PC-3 (cell line): ENCODE data around the gene ATP8A2. TPM values are rescaled to one million over a fixed set of nuclear protein-coding genes. Genes with fewer than 3 reads are reported as not detected.

ENCODE experiments used
- ATAC-seq: fragments of 200-7000 bp; cut with Tn5 transposase; 2 replicates; pipeline ENCODE4 v1.9.1; 2020; ENCODE audit warnings: mild to moderate bottlenecking, moderate library complexity
- BruUV-seq: library from RNA; stranded (reverse); fragments of 400-500 nt; replicated peaks from 2 replicates; lab custom pipeline; 2021; lab: Mats Ljungman, UMichigan
- CTCF ChIA-PET: fragments of 300-600 bp; sonication (Branson Sonifier 250); formaldehyde crosslinking; loops from one replicate; lab custom pipeline; 2022; ENCODE audit warnings: antibody characterized with exemption; lab: Charles Lee
- POLR2A ChIA-PET: fragments of 300-600 bp; sonication (Branson Sonifier 250); formaldehyde crosslinking; loops from one replicate; lab custom pipeline; 2022; ENCODE audit warnings: antibody characterized with exemption; ENCODE audit not compliant: unreplicated experiment; lab: Charles Lee
- DNase-seq: peaks from one replicate; pipeline ENCODE4 v3.0.0-alpha.2; 2015
- H2AFZ ChIP-seq: fragments of 300-600 bp; sonication (generic); 2 replicates; pipeline ENCODE4 v1.6.0; 2016; ENCODE audit warnings: antibody characterized with exemption, low read length
- H3F3A ChIP-seq: fragments of 300-600 bp; sonication (generic); one replicate; pipeline ENCODE4 v1.6.0; 2017; ENCODE audit warnings: antibody characterized with exemption, low read length, control low read depth, mild to moderate bottlenecking; ENCODE audit not compliant: unreplicated experiment
- H3K27ac ChIP-seq: fragments of 300-600 bp; sonication (generic); 2 replicates; pipeline ENCODE4 v1.5.1; 2016; ENCODE audit warnings: mild to moderate bottlenecking, low read length
- H3K27me3 ChIP-seq: fragments of 300-600 bp; sonication (generic); 2 replicates; pipeline ENCODE4 v1.6.1; 2016; ENCODE audit warnings: low read length, mixed read lengths
- H3K36me3 ChIP-seq: fragments of 300-600 bp; sonication (generic); 2 replicates; pipeline ENCODE4 v1.6.1; 2016; ENCODE audit warnings: low read depth, mixed run types, low read length, mixed read lengths
- H3K4me1 ChIP-seq: fragments of 300-600 bp; sonication (generic); 2 replicates; pipeline ENCODE4 v1.5.1; 2016; ENCODE audit warnings: low read length; ENCODE audit not compliant: insufficient read depth
- H3K4me2 ChIP-seq: fragments of 300-600 bp; sonication (generic); 2 replicates; pipeline ENCODE4 v1.6.0; 2016; ENCODE audit warnings: low read length
- H3K4me3 ChIP-seq: fragments of 300-600 bp; sonication (generic); 2 replicates; pipeline ENCODE4 v1.5.1; 2016; ENCODE audit warnings: mild to moderate bottlenecking, low read length, mixed read lengths
- H3K79me2 ChIP-seq: fragments of 300-600 bp; sonication (generic); 2 replicates; pipeline ENCODE4 v1.6.1; 2017; ENCODE audit warnings: low read length, mixed read lengths
- H3K9ac ChIP-seq: fragments of 300-600 bp; sonication (generic); 2 replicates; pipeline ENCODE4 v1.6.0; 2016; ENCODE audit warnings: mild to moderate bottlenecking, low read length
- H3K9me2 ChIP-seq: fragments of 300-600 bp; sonication (generic); replicated peaks from 2 replicates; pipeline ENCODE4 v1.6.1; 2016; ENCODE audit warnings: mixed run types, low read length, mixed read lengths
- H3K9me3 ChIP-seq: fragments of 300-600 bp; sonication (generic); 2 replicates; pipeline ENCODE4 v1.6.1; 2016; ENCODE audit warnings: low read length, mixed read lengths
- H4K20me1 ChIP-seq: fragments of 300-600 bp; sonication (generic); 2 replicates; pipeline ENCODE4 v1.6.1; 2016; ENCODE audit warnings: low read length, mixed read lengths
- CTCF ChIP-seq: fragments of 300-600 bp; sonication (generic); conservative IDR thresholded peaks from 2 replicates; pipeline ENCODE4 v1.5.1; 2017; ENCODE audit warnings: antibody characterized with exemption, low read depth, mild to moderate bottlenecking, low read length
- EZH2 ChIP-seq: fragments of 300-600 bp; sonication (generic); IDR thresholded peaks from one replicate; pipeline ENCODE4 v1.6.1; 2017; ENCODE audit warnings: antibody characterized with exemption, mild to moderate bottlenecking, low read length; ENCODE audit not compliant: unreplicated experiment
- EZH2phosphoT487 ChIP-seq: fragments of 300-600 bp; sonication (generic); IDR thresholded peaks from 2 replicates; pipeline ENCODE4 v1.6.1; 2018; ENCODE audit warnings: mild to moderate bottlenecking, antibody characterized with exemption, low read length, borderline replicate concordance
- intact Hi-C: fragments of 100-400 bp; cut with micrococcal nuclease; formaldehyde crosslinking; loops from 2 replicates; pipeline ENCODE4 v1.9.0; 2023
- total RNA-seq: library from RNA; depleted of rRNA; stranded (reverse); fragments of >200 nt; gene quantifications from 2 replicates; pipeline ENCODE4 v1.2.3, GENCODE V29; 2014

ATP8A2 gene
- total RNA-seq, 1 experiment from 2014 or later, result 0.04 TPM

GRCh38 chr13:25943081-25943480, 571.3 kb downstream of the ATP8A2 start:
- no peaks in the 10 kb centered on the region for H3K9me2 ChIP-seq
- H3K79me2 ChIP-seq, result no peaks in the 10 kb centered on the region
- no peaks in the 10 kb centered on the region for H3K36me3 ChIP-seq
- no peaks in the 10 kb centered on the region for H3K9me3 ChIP-seq
- intact Hi-C loops, result no loop called here
- ChIA-PET CTCF (no interaction called here), POLR2A (no interaction called here)
- H3K27me3 ChIP-seq, result no peaks in the 10 kb centered on the region
- H3K9ac ChIP-seq, result no peak overlapping the region
- H3K4me3 ChIP-seq, result no peak overlapping the region
- H3K4me2 ChIP-seq, result no peak overlapping the region
- no peaks in the 10 kb centered on the region for H3F3A ChIP-seq
- H2AFZ ChIP-seq, result no peak overlapping the region
- BruUV-seq, result no TSS peak
- DNase-seq (no peak), ATAC-seq (no peak)
- TF ChIP-seq CTCF (no peak), EZH2 (no peak), EZH2phosphoT487 (no peak)
- no peak overlapping the region for H3K27ac ChIP-seq
- H4K20me1 ChIP-seq, result no peaks in the 10 kb centered on the region
- H3K4me1 ChIP-seq, result no peaks in the 10 kb centered on the region

GRCh38 chr13:25943658-25944057, 571.9 kb downstream of the ATP8A2 start:
- TF ChIP-seq EZH2 (no peak), EZH2phosphoT487 (no peak), CTCF (no peak)
- no peaks in the 10 kb centered on the region for H3K9me3 ChIP-seq
- no peaks in the 10 kb centered on the region for H3F3A ChIP-seq
- CTCF ChIA-PET, result no interaction called here
- H3K9ac ChIP-seq, result no peak overlapping the region
- no TSS peak for BruUV-seq
- POLR2A ChIA-PET, result no interaction called here
- H3K27ac ChIP-seq, result no peak overlapping the region
- H4K20me1 ChIP-seq, result no peaks in the 10 kb centered on the region
- H3K9me2 ChIP-seq, result no peaks in the 10 kb centered on the region
- no peaks in the 10 kb centered on the region for H3K79me2 ChIP-seq
- H3K4me3 ChIP-seq, result no peak overlapping the region
- intact Hi-C loops, result no loop called here
- no peak overlapping the region for H2AFZ ChIP-seq
- ATAC-seq, result no peak
- H3K27me3 ChIP-seq, result no peaks in the 10 kb centered on the region
- peaks cover 2% of the 10 kb centered on the region for H3K4me1 ChIP-seq
- no peaks in the 10 kb centered on the region for H3K36me3 ChIP-seq
- H3K4me2 ChIP-seq, result no peak overlapping the region
- DNase-seq, result no peak

- no peaks in the 10 kb centered on the region for H3K9me3 ChIP-seq
- H3K79me2 ChIP-seq, result no peaks in the 10 kb centered on the region
- ChIA-PET POLR2A (no interaction called here), CTCF (interaction anchor here (0.5 kb wide), 1 partner anchor 896 kb away, joined by 6 read pairs; no protein-coding TSS in a partner anchor)
- DNase-seq (no peak), ATAC-seq (no peak)
- no peak overlapping the region for H3K4me2 ChIP-seq
- no peaks in the 10 kb centered on the region for H4K20me1 ChIP-seq
- H3F3A ChIP-seq, result no peaks in the 10 kb centered on the region
- H3K4me1 ChIP-seq, result peaks cover 12% of the 10 kb centered on the region
- H3K4me3 ChIP-seq, result no peak overlapping the region
- no peaks in the 10 kb centered on the region for H3K36me3 ChIP-seq
- no peak overlapping the region for H3K27ac ChIP-seq
- TF ChIP-seq CTCF (no peak), EZH2phosphoT487 (no peak), EZH2 (no peak)
- no peak overlapping the region for H2AFZ ChIP-seq
- BruUV-seq, result no TSS peak
- no peaks in the 10 kb centered on the region for H3K27me3 ChIP-seq
- H3K9me2 ChIP-seq, result no peaks in the 10 kb centered on the region
- intact Hi-C loops, result no loop called here
- H3K9ac ChIP-seq, result no peak overlapping the region
Observed at GRCh38 chr13:25945596-25945995, 573.8 kb downstream of the ATP8A2 start.
